Neuronal stem cell (in vitro differentiated cells): ENCODE measurements around the gene GART.

Experiments used
- DNase-seq: peaks from one replicate; pipeline ENCODE4 v3.0.0-alpha.2; 2013; ENCODE audit warnings: low spot score
- H2AFZ ChIP-seq: one replicate; pipeline ENCODE4 v1.6.1; 2013; ENCODE audit warnings: mild to moderate bottlenecking, low read length, inconsistent platforms
- H2AK5ac ChIP-seq: 2 replicates; pipeline ENCODE4 v1.6.1; 2013; ENCODE audit warnings: low read depth, mild to moderate bottlenecking, inconsistent platforms, low read length, moderate library complexity, mixed read lengths
- H2BK120ac ChIP-seq: 2 replicates; pipeline ENCODE4 v1.6.1; 2013; ENCODE audit warnings: low read depth, mild to moderate bottlenecking, inconsistent platforms, low read length, moderate library complexity, mixed read lengths
- H2BK12ac ChIP-seq: one replicate; pipeline ENCODE4 v1.6.1; 2013; ENCODE audit warnings: low read length, inconsistent platforms
- H2BK15ac ChIP-seq: 2 replicates; pipeline ENCODE4 v1.6.1; 2013; ENCODE audit warnings: mild to moderate bottlenecking, low read length, inconsistent platforms, mixed read lengths
- H2BK5ac ChIP-seq: one replicate; pipeline ENCODE4 v1.6.1; 2013; ENCODE audit warnings: inconsistent platforms, mild to moderate bottlenecking, low read length, moderate library complexity
- H3K14ac ChIP-seq: one replicate; pipeline ENCODE4 v1.6.1; 2013; ENCODE audit warnings: low read length, inconsistent platforms
- H3K18ac ChIP-seq: 2 replicates; pipeline ENCODE4 v1.6.1; 2013; ENCODE audit warnings: low read length, inconsistent platforms
- H3K23ac ChIP-seq: 2 replicates; pipeline ENCODE4 v1.6.1; 2013; ENCODE audit warnings: low read depth, mild to moderate bottlenecking, mixed read lengths, low read length, inconsistent platforms; ENCODE audit not compliant: poor library complexity
- H3K27ac ChIP-seq: replicated peaks from 3 replicates; pipeline ENCODE4 v1.5.1; 2013; ENCODE audit warnings: low read length, inconsistent platforms
- H3K27me3 ChIP-seq, 3 experiments: 2 replicates each; pipeline ENCODE4 v1.6.1; 2013; ENCODE audit warnings: low read length in 3 of 3, mild to moderate bottlenecking in 2 of 3, inconsistent platforms in 1 of 3, low read depth in 1 of 3, mixed read lengths in 1 of 3, moderate library complexity in 1 of 3; ENCODE audit not compliant: control insufficient read depth in 3 of 3, insufficient read depth in 3 of 3
- H3K36me3 ChIP-seq, 2 donors: replicated peaks in 1 of 2; 2 replicates each; pipeline ENCODE4 v1.6.1; 2013; ENCODE audit warnings: low read length in 2 of 2; ENCODE audit not compliant: control insufficient read depth in 2 of 2, insufficient read depth in 2 of 2
- H3K4ac ChIP-seq: 2 replicates; pipeline ENCODE4 v1.6.1; 2013; ENCODE audit warnings: inconsistent platforms, mild to moderate bottlenecking, low read length, moderate library complexity
- H3K4me1 ChIP-seq, 2 donors: 1 replicate in 1 of 2; 2 replicates in 1 of 2; pipeline ENCODE4 v1.6.1; 2013; ENCODE audit warnings: low read length in 2 of 2, low read depth in 1 of 2; ENCODE audit not compliant: control insufficient read depth in 2 of 2, insufficient read depth in 1 of 2
- H3K4me2 ChIP-seq: one replicate; pipeline ENCODE4 v1.6.1; 2013; ENCODE audit warnings: mild to moderate bottlenecking, low read length, inconsistent platforms; ENCODE audit not compliant: insufficient read depth, poor library complexity, severe bottlenecking
- H3K4me3 ChIP-seq, 2 donors: 2 replicates each; pipeline ENCODE4 v1.5.1; 2013; ENCODE audit warnings: low read length in 2 of 2, mild to moderate bottlenecking in 2 of 2, inconsistent platforms in 1 of 2, moderate library complexity in 1 of 2
- H3K79me1 ChIP-seq: one replicate; pipeline ENCODE4 v1.6.1; 2013; ENCODE audit warnings: low read depth, mild to moderate bottlenecking, inconsistent platforms, low read length, moderate library complexity
- H3K9ac ChIP-seq: one replicate; pipeline ENCODE4 v1.6.1; 2013; ENCODE audit warnings: mild to moderate bottlenecking, low read depth, low read length, inconsistent platforms; ENCODE audit not compliant: poor library complexity
- H3K9me3 ChIP-seq, 2 donors: replicated peaks in 1 of 2; 2 replicates each; pipeline versions ENCODE3 to v1.6.1; 2013; ENCODE audit warnings: low read length in 2 of 2, mild to moderate bottlenecking in 2 of 2, inconsistent platforms in 1 of 2, low read depth in 1 of 2, mixed read lengths in 1 of 2, moderate library complexity in 1 of 2; ENCODE audit not compliant: control insufficient read depth in 2 of 2, insufficient read depth in 1 of 2
- H4K8ac ChIP-seq: one replicate; pipeline ENCODE4 v1.6.1; 2013; ENCODE audit warnings: low read depth, mild to moderate bottlenecking, inconsistent platforms, low read length, moderate library complexity
- H4K91ac ChIP-seq: one replicate; pipeline ENCODE4 v1.6.1; 2013; ENCODE audit warnings: low read length, low read depth, mild to moderate bottlenecking, inconsistent platforms; ENCODE audit not compliant: poor library complexity
- WGBS, 2 donors: extraction: QIAGEN DNeasy Blood & Tissue Kit; methylation state at CpG; one replicate each; pipeline ENCODE4 v1.1.7; 2013; ENCODE audit warnings: missing lambda C conversion rate in 2 of 2, mixed read lengths in 1 of 2; ENCODE audit not compliant: insufficient read length in 2 of 2, insufficient replicate concordance in 1 of 2; ENCODE audit errors: extremely low coverage in 2 of 2; 5-methylcytosine and 5-hydroxymethylcytosine counted together

GART gene

GRCh38 chr21:33541105-33541711 lies 709 bp downstream of the GART start:
- H3K27ac ChIP-seq: no peak overlapping the region
- no peak overlapping the region for H2BK120ac ChIP-seq
- peak overlapping the region; percentile 82 for H3K4me2 ChIP-seq
- H3K14ac ChIP-seq: no peak overlapping the region
- no peaks in the 10 kb centered on the region for H3K27me3 ChIP-seq
- no peak overlapping the region for H2AK5ac ChIP-seq
- peak overlapping the region; percentile 83 for H3K9ac ChIP-seq
- DNase-seq: no peak
- peak overlapping the region; percentile 84 for H2AFZ ChIP-seq
- no peak overlapping the region for H2BK15ac ChIP-seq
- no peak overlapping the region for H3K18ac ChIP-seq
- no peak overlapping the region for H3K4ac ChIP-seq
- H4K8ac ChIP-seq: no peak overlapping the region
- H2BK12ac ChIP-seq: no peak overlapping the region
- H4K91ac ChIP-seq: no peak overlapping the region
- peak overlapping the region; percentile 69 to 87 for H3K4me3 ChIP-seq
- H2BK5ac ChIP-seq: no peak overlapping the region
- no CpG with 5 or more reads among the region's 19 CpGs for WGBS, 2 donors
- H3K79me1 ChIP-seq: no peaks in the 10 kb centered on the region
- peaks cover 11 to 50% of the 10 kb centered on the region in 2 donors for H3K36me3 ChIP-seq
- no peaks in the 10 kb centered on the region for H3K9me3 ChIP-seq
- H3K23ac ChIP-seq: no peak overlapping the region
- H3K4me1 ChIP-seq: peaks cover 0 to 10% of the 10 kb centered on the region in 2 donors

DNA sequence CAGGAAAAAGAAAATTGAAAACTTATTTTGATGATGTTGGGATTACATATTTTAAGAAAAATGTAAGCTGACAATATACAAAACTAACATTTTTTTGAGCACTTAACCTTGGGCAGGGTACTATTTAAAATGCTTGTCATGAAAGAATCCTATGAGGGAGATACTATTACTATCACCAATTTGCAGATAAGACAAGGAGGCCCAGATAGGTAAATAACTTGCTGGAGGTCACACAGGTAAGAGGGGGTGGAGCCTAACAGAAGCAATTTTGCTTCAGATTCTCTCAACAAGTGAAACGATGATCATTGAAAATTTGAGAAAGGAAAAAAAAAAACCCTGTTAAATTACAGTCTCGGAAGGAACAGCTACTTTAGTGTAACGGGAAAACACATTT lies 1.2 kb downstream of the GART start:
- no peak overlapping the region for H3K4me2 ChIP-seq
- no CpG with 5 or more reads among the region's 3 CpGs for WGBS, 2 donors
- H2BK5ac ChIP-seq: no peak overlapping the region
- no peak overlapping the region for H4K8ac ChIP-seq
- H3K9ac ChIP-seq: no peak overlapping the region
- H2AFZ ChIP-seq: no peak overlapping the region
- H3K4ac ChIP-seq: no peak overlapping the region
- H3K79me1 ChIP-seq: no peaks in the 10 kb centered on the region
- H3K27ac ChIP-seq: no peak overlapping the region
- H2BK15ac ChIP-seq: no peak overlapping the region
- no peak overlapping the region for H2AK5ac ChIP-seq
- no peaks in the 10 kb centered on the region for H3K27me3 ChIP-seq
- H3K4me1 ChIP-seq: peaks cover 0 to 10% of the 10 kb centered on the region in 2 donors
- DNase-seq: no peak
- H4K91ac ChIP-seq: no peak overlapping the region
- H3K23ac ChIP-seq: no peak overlapping the region
- H3K18ac ChIP-seq: no peak overlapping the region
- H2BK120ac ChIP-seq: no peak overlapping the region
- H3K14ac ChIP-seq: no peak overlapping the region
- H2BK12ac ChIP-seq: no peak overlapping the region
- no peaks in the 10 kb centered on the region for H3K9me3 ChIP-seq
- H3K4me3 ChIP-seq: peak overlapping the region in 1 of 2 donors; percentile 69
- H3K36me3 ChIP-seq: peaks cover 13 to 51% of the 10 kb centered on the region in 2 donors

GRCh38 chr21:33539616-33540015 lies 2.3 kb downstream of the GART start:
- H3K4me1 ChIP-seq: peaks cover 0 to 6% of the 10 kb centered on the region in 2 donors
- H3K9ac ChIP-seq: no peak overlapping the region
- H3K14ac ChIP-seq: no peak overlapping the region
- no peak overlapping the region for H2AFZ ChIP-seq
- no peak overlapping the region for H2BK15ac ChIP-seq
- no peak overlapping the region for H2AK5ac ChIP-seq
- H2BK120ac ChIP-seq: no peak overlapping the region
- no peak overlapping the region for H3K4me3 ChIP-seq
- no peak overlapping the region for H3K23ac ChIP-seq
- no peak overlapping the region for H3K4me2 ChIP-seq
- no peak overlapping the region for H3K27ac ChIP-seq
- H3K9me3 ChIP-seq: no peaks in the 10 kb centered on the region
- H3K79me1 ChIP-seq: no peaks in the 10 kb centered on the region
- H4K8ac ChIP-seq: no peak overlapping the region
- no peaks in the 10 kb centered on the region for H3K27me3 ChIP-seq
- no peak overlapping the region for H3K4ac ChIP-seq
- no peak overlapping the region for H3K18ac ChIP-seq
- H4K91ac ChIP-seq: no peak overlapping the region
- H2BK12ac ChIP-seq: no peak overlapping the region
- DNase-seq: no peak
- peaks cover 13 to 62% of the 10 kb centered on the region in 2 donors for H3K36me3 ChIP-seq
- no peak overlapping the region for H2BK5ac ChIP-seq
- WGBS, 2 donors: no CpG with 5 or more reads among the region's 4 CpGs

GRCh38 chr21:33537212-33537611 lies 4.7 kb downstream of the GART start:
- Histone ChIP-seq H3K79me1 (no peaks in the 10 kb centered on the region), H3K27ac (no peak overlapping the region), H3K27me3 (no peaks in the 10 kb centered on the region), H4K91ac (no peak overlapping the region), H2BK120ac (no peak overlapping the region), H3K18ac (no peak overlapping the region), H3K4me2 (no peak overlapping the region), H3K9ac (no peak overlapping the region), H3K23ac (no peak overlapping the region), H3K4ac (no peak overlapping the region), H3K36me3 (peaks cover 22 to 86% of the 10 kb centered on the region in 2 donors), H3K14ac (no peak overlapping the region), H2BK5ac (no peak overlapping the region), H2BK15ac (no peak overlapping the region), H3K4me3 (no peak overlapping the region), H2BK12ac (no peak overlapping the region), H2AK5ac (no peak overlapping the region), H3K4me1 (peaks cover 0 to 3% of the 10 kb centered on the region in 2 donors), H2AFZ (no peak overlapping the region), H3K9me3 (no peaks in the 10 kb centered on the region), H4K8ac (no peak overlapping the region)
- no peak for DNase-seq
- no CpG with 5 or more reads among the region's 2 CpGs for WGBS, 2 donors
